ENCODE measurements around the gene CDC16. TPM values are rescaled to one million over a fixed set of nuclear protein-coding genes. Genes with fewer than 3 reads are reported as not detected.

The CDC16 gene
- total RNA-seq, 1 donor = 62.6 TPM

- no peak for TF ChIP-seq CTCF (IDR thresholded peaks at IDR 0.05; ENCODE audit: insufficient read depth, low read depth, low read length)
- no peak for DNase-seq (ENCODE audit: low read depth)
- H3K4me3 ChIP-seq (ENCODE audit: low read depth, low read length) = no peak overlapping the region
These were observed 33.9 kb downstream of the CDC16 start for GRCh38 chr13:114268344-114269280.

GRCh38 chr13:114269281-114269770, 34.6 kb downstream of the CDC16 start:
- DNase-seq (ENCODE audit: low read depth) = no peak
- TF ChIP-seq CTCF (IDR thresholded peaks at IDR 0.05; ENCODE audit: insufficient read depth, low read depth, low read length) = no peak
- no peak overlapping the region for H3K4me3 ChIP-seq (ENCODE audit: low read depth, low read length)

GRCh38 chr13:114272977-114273376, 38.3 kb downstream of the CDC16 start:
- H3K4me3 ChIP-seq (ENCODE audit: low read depth, low read length) = no peak overlapping the region
- no peak for DNase-seq (ENCODE audit: low read depth)
- TF ChIP-seq CTCF (IDR thresholded peaks at IDR 0.05; ENCODE audit: insufficient read depth, low read depth, low read length) = no peak

- no peak for DNase-seq (ENCODE audit: low read depth)
- no peak for TF ChIP-seq CTCF (IDR thresholded peaks at IDR 0.05; ENCODE audit: insufficient read depth, low read depth, low read length)
- no peak overlapping the region for H3K4me3 ChIP-seq (ENCODE audit: low read depth, low read length)
These were observed 40.6 kb downstream of the CDC16 start for GRCh38 chr13:114275304-114275703.

GRCh38 chr13:114279146-114279545, 44.4 kb downstream of the CDC16 start:
- TF ChIP-seq CTCF (IDR thresholded peaks at IDR 0.05; ENCODE audit: insufficient read depth, low read depth, low read length) = no peak
- no peak for DNase-seq (ENCODE audit: low read depth)
- no peak overlapping the region for H3K4me3 ChIP-seq (ENCODE audit: low read depth, low read length)

- TF ChIP-seq CTCF (IDR thresholded peaks at IDR 0.05; ENCODE audit: insufficient read depth, low read depth, low read length) = no peak
- no peak overlapping the region for H3K4me3 ChIP-seq (ENCODE audit: low read depth, low read length)
- no peak for DNase-seq (ENCODE audit: low read depth)
These were observed 45.2 kb downstream of the CDC16 start for GRCh38 chr13:114279758-114280355.

Measured in fibroblast of villous mesenchyme (primary cell).